ENCODE data around the gene SNX25.

GRCh38 chr4:185256446-185256845 lies 47.0 kb downstream of the SNX25 start:
- no peak for TF ChIP-seq EZH2 (IDR thresholded peaks at IDR 0.05; ENCODE audit: low read length, unreplicated experiment)
- no peak for TF ChIP-seq CTCF (conservative IDR thresholded peaks at IDR 0.05; ENCODE audit: low read depth, low read length)
- TF ChIP-seq EZH2phosphoT487 (IDR thresholded peaks at IDR 0.05; ENCODE audit: borderline replicate concordance, low read length), result no peak

Data from PC-3 (cell line).